PC-3 (cell line): ENCODE measurements around the gene FBXL19. TPM values are rescaled to one million over a fixed set of nuclear protein-coding genes. Genes with fewer than 3 reads are reported as not detected.

ENCODE experiments used
- ATAC-seq: fragments of 200-7000 bp; cut with Tn5 transposase; 2 replicates; pipeline ENCODE4 v1.9.1; 2020; ENCODE audit warnings: mild to moderate bottlenecking, moderate library complexity
- BruUV-seq: library from RNA; stranded (reverse); fragments of 400-500 nt; replicated peaks from 2 replicates; lab custom pipeline; 2021; lab: Mats Ljungman, UMichigan
- CTCF ChIA-PET: fragments of 300-600 bp; sonication (Branson Sonifier 250); formaldehyde crosslinking; loops from one replicate; lab custom pipeline; 2022; ENCODE audit warnings: antibody characterized with exemption; lab: Charles Lee
- POLR2A ChIA-PET: fragments of 300-600 bp; sonication (Branson Sonifier 250); formaldehyde crosslinking; loops from one replicate; lab custom pipeline; 2022; ENCODE audit warnings: antibody characterized with exemption; ENCODE audit not compliant: unreplicated experiment; lab: Charles Lee
- DNase-seq: peaks from one replicate; pipeline ENCODE4 v3.0.0-alpha.2; 2015
- H2AFZ ChIP-seq: fragments of 300-600 bp; sonication (generic); 2 replicates; pipeline ENCODE4 v1.6.0; 2016; ENCODE audit warnings: antibody characterized with exemption, low read length
- H3F3A ChIP-seq: fragments of 300-600 bp; sonication (generic); one replicate; pipeline ENCODE4 v1.6.0; 2017; ENCODE audit warnings: antibody characterized with exemption, low read length, control low read depth, mild to moderate bottlenecking; ENCODE audit not compliant: unreplicated experiment
- H3K27ac ChIP-seq: fragments of 300-600 bp; sonication (generic); 2 replicates; pipeline ENCODE4 v1.5.1; 2016; ENCODE audit warnings: mild to moderate bottlenecking, low read length
- H3K27me3 ChIP-seq: fragments of 300-600 bp; sonication (generic); 2 replicates; pipeline ENCODE4 v1.6.1; 2016; ENCODE audit warnings: low read length, mixed read lengths
- H3K36me3 ChIP-seq: fragments of 300-600 bp; sonication (generic); 2 replicates; pipeline ENCODE4 v1.6.1; 2016; ENCODE audit warnings: low read depth, mixed run types, low read length, mixed read lengths
- H3K4me1 ChIP-seq: fragments of 300-600 bp; sonication (generic); 2 replicates; pipeline ENCODE4 v1.5.1; 2016; ENCODE audit warnings: low read length; ENCODE audit not compliant: insufficient read depth
- H3K4me2 ChIP-seq: fragments of 300-600 bp; sonication (generic); 2 replicates; pipeline ENCODE4 v1.6.0; 2016; ENCODE audit warnings: low read length
- H3K4me3 ChIP-seq: fragments of 300-600 bp; sonication (generic); 2 replicates; pipeline ENCODE4 v1.5.1; 2016; ENCODE audit warnings: mild to moderate bottlenecking, low read length, mixed read lengths
- H3K79me2 ChIP-seq: fragments of 300-600 bp; sonication (generic); 2 replicates; pipeline ENCODE4 v1.6.1; 2017; ENCODE audit warnings: low read length, mixed read lengths
- H3K9ac ChIP-seq: fragments of 300-600 bp; sonication (generic); 2 replicates; pipeline ENCODE4 v1.6.0; 2016; ENCODE audit warnings: mild to moderate bottlenecking, low read length
- H3K9me2 ChIP-seq: fragments of 300-600 bp; sonication (generic); replicated peaks from 2 replicates; pipeline ENCODE4 v1.6.1; 2016; ENCODE audit warnings: mixed run types, low read length, mixed read lengths
- H3K9me3 ChIP-seq: fragments of 300-600 bp; sonication (generic); 2 replicates; pipeline ENCODE4 v1.6.1; 2016; ENCODE audit warnings: low read length, mixed read lengths
- H4K20me1 ChIP-seq: fragments of 300-600 bp; sonication (generic); 2 replicates; pipeline ENCODE4 v1.6.1; 2016; ENCODE audit warnings: low read length, mixed read lengths
- CTCF ChIP-seq: fragments of 300-600 bp; sonication (generic); conservative IDR thresholded peaks from 2 replicates; pipeline ENCODE4 v1.5.1; 2017; ENCODE audit warnings: antibody characterized with exemption, low read depth, mild to moderate bottlenecking, low read length
- EZH2 ChIP-seq: fragments of 300-600 bp; sonication (generic); IDR thresholded peaks from one replicate; pipeline ENCODE4 v1.6.1; 2017; ENCODE audit warnings: antibody characterized with exemption, mild to moderate bottlenecking, low read length; ENCODE audit not compliant: unreplicated experiment
- EZH2phosphoT487 ChIP-seq: fragments of 300-600 bp; sonication (generic); IDR thresholded peaks from 2 replicates; pipeline ENCODE4 v1.6.1; 2018; ENCODE audit warnings: mild to moderate bottlenecking, antibody characterized with exemption, low read length, borderline replicate concordance
- intact Hi-C: fragments of 100-400 bp; cut with micrococcal nuclease; formaldehyde crosslinking; loops from 2 replicates; pipeline ENCODE4 v1.9.0; 2023
- total RNA-seq: library from RNA; depleted of rRNA; stranded (reverse); fragments of >200 nt; gene quantifications from 2 replicates; pipeline ENCODE4 v1.2.3, GENCODE V29; 2014

The FBXL19 gene
- total RNA-seq, 1 experiment from 2014 or later = 36.2 TPM

GRCh38 chr16:30961384-30961783 is 38.0 kb downstream of the FBXL19 start:
- ChIA-PET POLR2A (no interaction called here), CTCF (no interaction called here)
- no peak overlapping the region for H2AFZ ChIP-seq
- H3K9me2 ChIP-seq = no peaks in the 10 kb centered on the region
- no peak overlapping the region for H3K9ac ChIP-seq
- intact Hi-C loops = no loop called here
- H4K20me1 ChIP-seq = no peaks in the 10 kb centered on the region
- BruUV-seq = no TSS peak
- H3K79me2 ChIP-seq = peaks cover 21% of the 10 kb centered on the region
- H3K36me3 ChIP-seq = peaks cover 27% of the 10 kb centered on the region
- TF ChIP-seq CTCF (no peak), EZH2 (no peak), EZH2phosphoT487 (no peak)
- DNase-seq = no peak
- H3K4me1 ChIP-seq = peaks cover 6% of the 10 kb centered on the region
- ATAC-seq = no peak
- no peak overlapping the region for H3K27ac ChIP-seq
- no peaks in the 10 kb centered on the region for H3K9me3 ChIP-seq
- H3K4me3 ChIP-seq = no peak overlapping the region
- no peaks in the 10 kb centered on the region for H3F3A ChIP-seq
- H3K27me3 ChIP-seq = no peaks in the 10 kb centered on the region
- no peak overlapping the region for H3K4me2 ChIP-seq

- H3K27me3 ChIP-seq = no peaks in the 10 kb centered on the region
- no peaks in the 10 kb centered on the region for H3K9me3 ChIP-seq
- H3K4me3 ChIP-seq = no peak overlapping the region
- H3K27ac ChIP-seq = no peak overlapping the region
- H4K20me1 ChIP-seq = no peaks in the 10 kb centered on the region
- no peak overlapping the region for H3K9ac ChIP-seq
- H3F3A ChIP-seq = no peaks in the 10 kb centered on the region
- TF ChIP-seq CTCF = no peak
- no peaks in the 10 kb centered on the region for H3K9me2 ChIP-seq
- ATAC-seq (no peak), DNase-seq (no peak)
- peaks cover 2% of the 10 kb centered on the region for H3K4me1 ChIP-seq
- peaks cover 27% of the 10 kb centered on the region for H3K36me3 ChIP-seq
- ChIA-PET POLR2A (no interaction called here), CTCF (no interaction called here)
- H2AFZ ChIP-seq = no peak overlapping the region
- no TSS peak for BruUV-seq
- peaks cover 14% of the 10 kb centered on the region for H3K79me2 ChIP-seq
- H3K4me2 ChIP-seq = no peak overlapping the region
- intact Hi-C loops = no loop called here
Measured at GRCh38 chr16:30963925-30964511, 40.6 kb downstream of the FBXL19 start.

GRCh38 chr16:30964574-30965226 is 41.3 kb downstream of the FBXL19 start:
- H3K27ac ChIP-seq = no peak overlapping the region
- no peaks in the 10 kb centered on the region for H4K20me1 ChIP-seq
- no peaks in the 10 kb centered on the region for H3F3A ChIP-seq
- no peak overlapping the region for H3K9ac ChIP-seq
- H2AFZ ChIP-seq = no peak overlapping the region
- H3K4me3 ChIP-seq = no peak overlapping the region
- no peaks in the 10 kb centered on the region for H3K9me2 ChIP-seq
- peaks cover 7% of the 10 kb centered on the region; the same call in 1 of the 2 replicates for H3K79me2 ChIP-seq
- CTCF ChIA-PET = no interaction called here
- BruUV-seq = no TSS peak
- TF ChIP-seq EZH2phosphoT487 (no peak), EZH2 (no peak), CTCF (no peak)
- H3K36me3 ChIP-seq = peaks cover 21% of the 10 kb centered on the region
- no peak for ATAC-seq
- intact Hi-C loops = no loop called here
- H3K27me3 ChIP-seq = no peaks in the 10 kb centered on the region
- POLR2A ChIA-PET = no interaction called here
- H3K9me3 ChIP-seq = no peaks in the 10 kb centered on the region
- no peak overlapping the region for H3K4me2 ChIP-seq
- H3K4me1 ChIP-seq = no peaks in the 10 kb centered on the region
- no peak for DNase-seq
